Thyroid gland (tissue), 4 donors: ENCODE results near the gene SERINC4.

Source experiments
- CTCF ChIP-seq, 6 experiments: fragments of 200-600 bp in 3 of 6; fragments of 450-650 bp in 3 of 6; sonication (generic) in 3 of 6; IDR thresholded peaks; one replicate each; pipeline ENCODE4 v1.5.1; 2016 to 2019; ENCODE audit warnings: antibody characterized with exemption in 6 of 6, mild to moderate bottlenecking in 2 of 6, inconsistent platforms in 1 of 6, moderate library complexity in 1 of 6
- POLR2A ChIP-seq, 2 donors: fragments of 450-650 bp; IDR thresholded peaks; one replicate each; pipeline ENCODE4 v1.6.1; 2017; ENCODE audit warnings: antibody characterized with exemption in 2 of 2, mild to moderate bottlenecking in 2 of 2, moderate library complexity in 1 of 2

GRCh38 chr15:43779016-43779415, 21.0 kb downstream of the SERINC4 start:
- TF ChIP-seq CTCF (IDR thresholded peaks at IDR 0.05) (no peak), POLR2A (IDR thresholded peaks at IDR 0.05) (no peak)
